ENCODE results near the gene GABRG3.

- TF ChIP-seq PATZ1 (CRISPR knock-in tag; IDR thresholded peaks at IDR 0.05; ENCODE audit: borderline replicate concordance): no peak
- no peak for TF ChIP-seq ISL1 (CRISPR knock-in tag; IDR thresholded peaks at IDR 0.05)
- TF ChIP-seq GLIS3 (CRISPR knock-in tag; IDR thresholded peaks at IDR 0.05): no peak
- no peak for TF ChIP-seq RARB (CRISPR knock-in tag; IDR thresholded peaks at IDR 0.05)
- TF ChIP-seq PPARA (CRISPR knock-in tag; IDR thresholded peaks at IDR 0.05; ENCODE audit: borderline replicate concordance): no peak
- no peak for TF ChIP-seq CREB5 (CRISPR knock-in tag; IDR thresholded peaks at IDR 0.05; ENCODE audit: low read depth)
- TF ChIP-seq TOX (CRISPR knock-in tag; IDR thresholded peaks at IDR 0.05; ENCODE audit: borderline replicate concordance): no peak
- no peak for TF ChIP-seq BACH2 (CRISPR knock-in tag; IDR thresholded peaks at IDR 0.05; ENCODE audit: borderline replicate concordance)
- no peak for TF ChIP-seq OSR1 (CRISPR knock-in tag; IDR thresholded peaks at IDR 0.05)
- TF ChIP-seq CSRNP3 (CRISPR knock-in tag; IDR thresholded peaks at IDR 0.05): no peak
- no peak for TF ChIP-seq ARNTL (CRISPR knock-in tag; IDR thresholded peaks at IDR 0.05; ENCODE audit: borderline replicate concordance, low read depth)
Measured at GRCh38 chr15:27214032-27214431, 243.1 kb downstream of the GABRG3 start.

Data from SK-N-SH treated with all-trans-retinoic acid at 6 μM for 48 hours (cell line).